ENCODE measurements around the gene TUBB3. TPM values are rescaled to one million over a fixed set of nuclear protein-coding genes. Genes with fewer than 3 reads are reported as not detected.

Gene TUBB3
- total and polyA plus RNA-seq, 2 of the 8 experiments (the other 6 are each of a cell fraction or from before 2014, with no cell fraction given): 275 to 393 TPM

- TF ChIP-seq RFX5 (IDR thresholded peaks at IDR 0.05; ENCODE audit: borderline replicate concordance, low read depth, low read length) (no peak), GTF2F1 (IDR thresholded peaks at IDR 0.05; ENCODE audit: borderline replicate concordance, low read depth, low read length) (no peak), KDM5A (IDR thresholded peaks at IDR 0.05; ENCODE audit: low read length) (no peak)
Measured at GRCh38 chr16:89895482-89896250, 27.5 kb upstream of the TUBB3 start (continued).
